ENCODE data around the gene POU6F2.

POU6F2 gene

GRCh38 chr7:39404907-39405306 lies 427.2 kb downstream of the POU6F2 start:
- no peak for DNase-seq (ENCODE audit: low read depth)

- DNase-seq (ENCODE audit: low read depth), result no peak
These were observed 427.9 kb downstream of the POU6F2 start for GRCh38 chr7:39405581-39405980.

- DNase-seq (ENCODE audit: low read depth), result no peak
These were observed 428.8 kb downstream of the POU6F2 start for GRCh38 chr7:39406467-39406866.

- no peak for DNase-seq (ENCODE audit: low read depth)
These were observed 429.4 kb downstream of the POU6F2 start for GRCh38 chr7:39407137-39407536.

- no peak for DNase-seq (ENCODE audit: low read depth)
These were observed 430.0 kb downstream of the POU6F2 start for GRCh38 chr7:39407723-39408122.

- DNase-seq (ENCODE audit: low read depth), result no peak
These were observed 431.2 kb downstream of the POU6F2 start for GRCh38 chr7:39408906-39409305.

- DNase-seq (ENCODE audit: low read depth), result no peak
These were observed 432.9 kb downstream of the POU6F2 start for GRCh38 chr7:39410582-39410981.

GRCh38 chr7:39413636-39414223 lies 436.0 kb downstream of the POU6F2 start:
- no peak for DNase-seq (ENCODE audit: low read depth)

GRCh38 chr7:39414224-39415035 lies 436.7 kb downstream of the POU6F2 start:
- peak; percentile 29 for DNase-seq (ENCODE audit: low read depth)

GRCh38 chr7:39415091-39415787 lies 437.5 kb downstream of the POU6F2 start:
- DNase-seq (ENCODE audit: low read depth), result no peak

GRCh38 chr7:39416866-39417265 lies 439.2 kb downstream of the POU6F2 start:
- DNase-seq (ENCODE audit: low read depth), result no peak

GRCh38 chr7:39417642-39418041 lies 439.9 kb downstream of the POU6F2 start:
- no peak for DNase-seq (ENCODE audit: low read depth)

- no peak for DNase-seq (ENCODE audit: low read depth)
These were observed 443.5 kb downstream of the POU6F2 start for GRCh38 chr7:39421251-39421650.

- no peak for DNase-seq (ENCODE audit: low read depth)
These were observed 444.0 kb downstream of the POU6F2 start for GRCh38 chr7:39421661-39422060.

- DNase-seq (ENCODE audit: low read depth), result no peak
These were observed 450.5 kb downstream of the POU6F2 start for GRCh38 chr7:39428221-39428620.

GRCh38 chr7:39429421-39429820 lies 451.7 kb downstream of the POU6F2 start:
- DNase-seq (ENCODE audit: low read depth), result no peak

- no peak for DNase-seq (ENCODE audit: low read depth)
These were observed 452.7 kb downstream of the POU6F2 start for GRCh38 chr7:39430441-39430840.

- DNase-seq (ENCODE audit: low read depth), result no peak
These were observed 453.4 kb downstream of the POU6F2 start for GRCh38 chr7:39430909-39431641.

- DNase-seq (ENCODE audit: low read depth), result no peak
These were observed 454.7 kb downstream of the POU6F2 start for GRCh38 chr7:39432368-39432767.

- no peak for DNase-seq (ENCODE audit: low read depth)
These were observed 455.2 kb downstream of the POU6F2 start for GRCh38 chr7:39432807-39433416.

- no peak for DNase-seq (ENCODE audit: low read depth)
These were observed 455.8 kb downstream of the POU6F2 start for GRCh38 chr7:39433550-39433949.

- no peak for DNase-seq (ENCODE audit: low read depth)
These were observed 456.3 kb downstream of the POU6F2 start for GRCh38 chr7:39434012-39434411.
